SK-N-SH (cell line): ENCODE measurements around the gene SWAP70. TPM values are rescaled to one million over a fixed set of nuclear protein-coding genes. Genes with fewer than 3 reads are reported as not detected.

ENCODE experiments used
- CTCF ChIA-PET: fragments of 300-600, 350-600 bp; formaldehyde crosslinking; extraction: SDS; loops from one replicate; lab custom pipeline; 2021; lab: Yijun Ruan, JAX
- POLR2A ChIA-PET: fragments of 350-600 bp; sonication (Branson Sonifier 250); formaldehyde crosslinking; extraction: SDS; loops from one replicate; lab custom pipeline; 2020; ENCODE audit warnings: antibody characterized with exemption, inconsistent platforms; lab: Yijun Ruan, JAX
- DNase-seq: peaks from one replicate; pipeline ENCODE4 v3.0.0; 2012
- H2AFZ ChIP-seq: fragments of 200-600 bp; sonication (generic); 2 replicates; pipeline ENCODE4 v1.8.1; 2016; ENCODE audit warnings: antibody characterized with exemption, mild to moderate bottlenecking, low read depth
- H3F3A ChIP-seq: fragments of 200-600 bp; sonication (generic); replicated peaks from 2 replicates; pipeline ENCODE3; 2016; ENCODE audit warnings: antibody characterized with exemption, mild to moderate bottlenecking; ENCODE audit not compliant: insufficient read depth
- H3K27ac ChIP-seq, 2 experiments: fragments of 200-500 bp in 1 of 2; fragments of 200-600 bp in 1 of 2; sonication (Bioruptor generic) in 1 of 2; sonication (generic), shearing (Covaris generic) in 1 of 2; 2 replicates each; pipeline versions ENCODE4 v1.5.1 to v1.6.1; 2014 to 2016; ENCODE audit warnings: low read depth in 2 of 2, inconsistent platforms in 1 of 2, low read length in 1 of 2, mild to moderate bottlenecking in 1 of 2, mixed read lengths in 1 of 2
- H3K27me3 ChIP-seq: fragments of 200-600 bp; sonication (generic), shearing (Covaris generic); 2 replicates; pipeline ENCODE4 v1.6.1; 2016; ENCODE audit warnings: mixed run types; ENCODE audit not compliant: insufficient read depth
- H3K36me3 ChIP-seq, 2 experiments: fragments of 200-500 bp in 1 of 2; fragments of 200-600 bp in 1 of 2; sonication (Bioruptor generic) in 1 of 2; sonication (generic) in 1 of 2; replicated peaks in 1 of 2; 2 replicates each; pipeline versions ENCODE3 to v1.5.1; 2014 to 2016; ENCODE audit warnings: low read length in 1 of 2, mild to moderate bottlenecking in 1 of 2; ENCODE audit not compliant: insufficient read depth in 2 of 2, control insufficient read depth in 1 of 2
- H3K4me1 ChIP-seq, 2 experiments: fragments of 200-500 bp in 1 of 2; fragments of 200-600 bp in 1 of 2; sonication (Bioruptor generic) in 1 of 2; sonication (generic), shearing (Covaris generic) in 1 of 2; 2 replicates each; pipeline versions ENCODE4 v1.5.1 to v1.6.1; 2014 to 2016; ENCODE audit warnings: low read depth in 1 of 2, low read length in 1 of 2, mixed run types in 1 of 2; ENCODE audit not compliant: insufficient read depth in 2 of 2, control insufficient read depth in 1 of 2
- H3K4me2 ChIP-seq: fragments of 200-600 bp; sonication (generic), shearing (Covaris generic); 2 replicates; pipeline ENCODE4 v1.6.1; 2017; ENCODE audit warnings: mixed run types
- H3K4me3 ChIP-seq, 2 experiments: fragments of 200-500 bp in 1 of 2; fragments of 200-600 bp in 1 of 2; sonication (Bioruptor generic) in 1 of 2; sonication (generic), shearing (Covaris generic) in 1 of 2; 2 replicates each; pipeline versions ENCODE4 v1.5.1 to v1.8.1; 2014 to 2016; ENCODE audit warnings: low read depth in 2 of 2, inconsistent platforms in 1 of 2, low read length in 1 of 2, mild to moderate bottlenecking in 1 of 2, mixed read lengths in 1 of 2, moderate library complexity in 1 of 2
- H3K79me2 ChIP-seq: fragments of 200-600 bp; sonication (generic); 2 replicates; pipeline ENCODE4 v1.8.1; 2017; ENCODE audit warnings: mild to moderate bottlenecking; ENCODE audit not compliant: insufficient read depth
- H3K9ac ChIP-seq: fragments of 200-600 bp; sonication (generic); 2 replicates; pipeline ENCODE4 v1.6.1; 2017; ENCODE audit warnings: mixed run types
- H3K9me2 ChIP-seq: fragments of 200-600 bp; sonication (generic); 2 replicates; pipeline ENCODE4 v1.6.1; 2017; ENCODE audit warnings: mixed run types
- H3K9me3 ChIP-seq: fragments of 200-600 bp; sonication (generic); 2 replicates; pipeline ENCODE4 v1.6.1; 2017; ENCODE audit warnings: mixed run types, mild to moderate bottlenecking, moderate library complexity
- H4K20me1 ChIP-seq: fragments of 200-600 bp; sonication (generic); 2 replicates; pipeline ENCODE4 v1.6.1; 2017; ENCODE audit warnings: mild to moderate bottlenecking, mixed run types; ENCODE audit not compliant: insufficient read depth
- ELF1 ChIP-seq: IDR thresholded peaks from 2 replicates; pipeline ENCODE4 v1.4.0; 2012
- GABPA ChIP-seq: IDR thresholded peaks from 2 replicates; pipeline ENCODE4 v1.4.0; 2012; ENCODE audit warnings: low read depth, mild to moderate bottlenecking
- GATA2 ChIP-seq: sonication (generic); formaldehyde crosslinking; IDR thresholded peaks from 2 replicates; pipeline ENCODE4 v1.5.0; 2020; ENCODE audit warnings: mild to moderate bottlenecking, missing genetic modification reagents
- JUND ChIP-seq: IDR thresholded peaks from 2 replicates; pipeline ENCODE4 v1.4.0; 2012
- MEF2A ChIP-seq: IDR thresholded peaks from 2 replicates; pipeline ENCODE4 v1.4.0; 2012; ENCODE audit warnings: low read depth, borderline replicate concordance
- MXI1 ChIP-seq: IDR thresholded peaks from 2 replicates; pipeline ENCODE4 v1.6.1; 2012; ENCODE audit warnings: mild to moderate bottlenecking, low read depth, low read length, improper control_type of control experiment
- NFIC ChIP-seq: IDR thresholded peaks from 2 replicates; pipeline ENCODE4 v1.4.0; 2012; ENCODE audit warnings: borderline replicate concordance
- RFX5 ChIP-seq: IDR thresholded peaks from 2 replicates; pipeline ENCODE4 v1.6.1; 2012; ENCODE audit warnings: mild to moderate bottlenecking, improper control_type of control experiment, low read length
- RXRA ChIP-seq: IDR thresholded peaks from 2 replicates; pipeline ENCODE4 v1.4.0; 2012; ENCODE audit warnings: low read depth, mild to moderate bottlenecking, borderline replicate concordance
- SMC3 ChIP-seq: IDR thresholded peaks from 2 replicates; pipeline ENCODE4 v1.6.1; 2012; ENCODE audit warnings: low read depth, low read length, improper control_type of control experiment
- TCF12 ChIP-seq: IDR thresholded peaks from 2 replicates; pipeline ENCODE4 v1.4.0; 2012
- WGBS: methylation state at CpG from one replicate; pipeline ENCODE4 v1.1.6; 2017; ENCODE audit warnings: low lambda C conversion rate; 5-methylcytosine and 5-hydroxymethylcytosine counted together
- polyA plus RNA-seq, 3 experiments: library from polyadenylated mRNA; depleted of rRNA; stranded (reverse); fragments of >200 nt; gene quantifications; 2 replicates each; pipeline ENCODE4 v1.2.3, GENCODE V29; 2012
- TF ChIP-seq, protein P1 (sequence below): fragments of 150-350 bp; IDR thresholded peaks from 2 replicates; pipeline ENCODE4 v1.6.1; 2017; ENCODE audit warnings: antibody characterized with exemption, low read length, low read depth, borderline replicate concordance
- TF ChIP-seq, protein P2 (sequence below): IDR thresholded peaks from 2 replicates; pipeline ENCODE4 v1.4.0; 2012; ENCODE audit warnings: low read depth, borderline replicate concordance
- TF ChIP-seq, protein P3 (sequence below): IDR thresholded peaks from 2 replicates; pipeline ENCODE4 v1.4.0; 2012; ENCODE audit warnings: low read depth, borderline replicate concordance

Gene SWAP70
- polyA plus RNA-seq, 1 of the 3 experiments (the other 2 are of a cell fraction), result 10.6 TPM

DNA sequence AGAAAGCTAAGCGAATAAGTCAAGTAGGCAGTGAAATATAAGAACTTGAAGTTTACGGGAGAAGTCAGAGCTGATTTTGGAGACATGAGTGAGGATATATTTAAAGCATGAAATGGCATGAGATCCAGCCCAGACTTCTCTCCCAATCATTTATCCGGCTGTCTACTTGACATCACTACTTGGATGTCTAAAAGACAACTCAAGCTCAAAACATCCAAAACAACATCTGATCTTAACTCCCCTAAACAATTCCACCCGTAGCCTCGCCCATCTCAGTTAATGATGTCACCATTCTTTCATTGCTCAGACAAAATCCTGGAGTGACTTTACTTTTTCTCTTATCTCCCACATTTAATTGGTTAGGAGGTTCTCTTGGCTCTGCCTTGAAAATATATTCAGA, 45.9 kb upstream of the SWAP70 start (continued):
- TF ChIP-seq, protein P1, sequence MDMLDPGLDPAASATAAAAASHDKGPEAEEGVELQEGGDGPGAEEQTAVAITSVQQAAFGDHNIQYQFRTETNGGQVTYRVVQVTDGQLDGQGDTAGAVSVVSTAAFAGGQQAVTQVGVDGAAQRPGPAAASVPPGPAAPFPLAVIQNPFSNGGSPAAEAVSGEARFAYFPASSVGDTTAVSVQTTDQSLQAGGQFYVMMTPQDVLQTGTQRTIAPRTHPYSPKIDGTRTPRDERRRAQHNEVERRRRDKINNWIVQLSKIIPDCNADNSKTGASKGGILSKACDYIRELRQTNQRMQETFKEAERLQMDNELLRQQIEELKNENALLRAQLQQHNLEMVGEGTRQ, result no peak
- no peak for TF ChIP-seq TCF12
- TF ChIP-seq, all 33 proteins: peak for 0

DNA sequence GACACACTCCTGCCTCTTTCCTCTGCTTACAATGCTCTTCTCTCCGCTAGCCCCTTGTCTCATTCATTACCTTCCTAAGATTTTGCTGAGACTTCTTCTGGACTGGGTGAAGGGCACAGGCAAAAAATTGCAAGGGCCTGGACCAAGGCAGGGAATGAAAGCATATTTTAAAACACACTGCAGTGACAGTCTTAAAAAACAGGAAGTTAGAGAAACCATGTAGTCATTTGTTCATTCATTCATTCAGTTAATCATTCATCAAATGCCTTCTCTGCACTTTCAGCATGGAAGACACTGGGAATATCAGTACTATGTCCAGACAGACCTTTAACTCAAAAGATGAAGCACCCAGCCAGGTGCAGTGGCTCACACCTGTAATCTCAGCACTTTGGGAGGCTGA, 44.9 kb upstream of the SWAP70 start:
- 100% methylated on average over 1 of the region's 1 CpG for WGBS
- no peaks in the 10 kb centered on the region for H3K9me3 ChIP-seq
- H3K27ac ChIP-seq, result no peak overlapping the region
- no peak overlapping the region for H2AFZ ChIP-seq
- no peaks in the 10 kb centered on the region for H3K27me3 ChIP-seq
- no peak overlapping the region for H3K4me2 ChIP-seq
- H3K36me3 ChIP-seq, result no peaks in the 10 kb centered on the region
- no peaks in the 10 kb centered on the region for H4K20me1 ChIP-seq
- no peaks in the 10 kb centered on the region for H3K9me2 ChIP-seq
- POLR2A ChIA-PET, result no interaction called here
- H3K79me2 ChIP-seq, result no peaks in the 10 kb centered on the region
- DNase-seq, result no peak
- no peak for TF ChIP-seq TCF12
- no peak for TF ChIP-seq GABPA
- no peak for TF ChIP-seq RXRA
- no peak for TF ChIP-seq RFX5
- no peak for TF ChIP-seq GATA2 (CRISPR knock-in tag)
- no peak for TF ChIP-seq SMC3
- TF ChIP-seq JUND, result no peak
- TF ChIP-seq MXI1, result no peak
- no peak for TF ChIP-seq ELF1
- TF ChIP-seq, protein P2, sequence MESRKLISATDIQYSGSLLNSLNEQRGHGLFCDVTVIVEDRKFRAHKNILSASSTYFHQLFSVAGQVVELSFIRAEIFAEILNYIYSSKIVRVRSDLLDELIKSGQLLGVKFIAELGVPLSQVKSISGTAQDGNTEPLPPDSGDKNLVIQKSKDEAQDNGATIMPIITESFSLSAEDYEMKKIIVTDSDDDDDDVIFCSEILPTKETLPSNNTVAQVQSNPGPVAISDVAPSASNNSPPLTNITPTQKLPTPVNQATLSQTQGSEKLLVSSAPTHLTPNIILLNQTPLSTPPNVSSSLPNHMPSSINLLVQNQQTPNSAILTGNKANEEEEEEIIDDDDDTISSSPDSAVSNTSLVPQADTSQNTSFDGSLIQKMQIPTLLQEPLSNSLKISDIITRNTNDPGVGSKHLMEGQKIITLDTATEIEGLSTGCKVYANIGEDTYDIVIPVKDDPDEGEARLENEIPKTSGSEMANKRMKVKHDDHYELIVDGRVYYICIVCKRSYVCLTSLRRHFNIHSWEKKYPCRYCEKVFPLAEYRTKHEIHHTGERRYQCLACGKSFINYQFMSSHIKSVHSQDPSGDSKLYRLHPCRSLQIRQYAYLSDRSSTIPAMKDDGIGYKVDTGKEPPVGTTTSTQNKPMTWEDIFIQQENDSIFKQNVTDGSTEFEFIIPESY, result no peak
- no peak for TF ChIP-seq NFIC
- TF ChIP-seq, protein P1, result no peak
- TF ChIP-seq MEF2A, result no peak
- TF ChIP-seq, protein P3, sequence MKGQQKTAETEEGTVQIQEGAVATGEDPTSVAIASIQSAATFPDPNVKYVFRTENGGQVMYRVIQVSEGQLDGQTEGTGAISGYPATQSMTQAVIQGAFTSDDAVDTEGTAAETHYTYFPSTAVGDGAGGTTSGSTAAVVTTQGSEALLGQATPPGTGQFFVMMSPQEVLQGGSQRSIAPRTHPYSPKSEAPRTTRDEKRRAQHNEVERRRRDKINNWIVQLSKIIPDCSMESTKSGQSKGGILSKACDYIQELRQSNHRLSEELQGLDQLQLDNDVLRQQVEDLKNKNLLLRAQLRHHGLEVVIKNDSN, result no peak
- TF ChIP-seq, all 33 proteins: peak for 0
- CTCF ChIA-PET, result no interaction called here
- Histone ChIP-seq H3K4me1 (peaks cover 0 to 3% of the 10 kb centered on the region in 2 experiments; a peak in 1 of 4 replicates), H3K9ac (no peak overlapping the region), H3K4me3 (no peak overlapping the region), H3F3A (peaks cover 13% of the 10 kb centered on the region)
